Activated T-helper 1 cell treated with Interleukin-2 at 50 U/mL for 16 hours (primary cell): ENCODE data around the gene ZNF423.

Source experiments
- DNase-seq: peaks from one replicate; pipeline ENCODE4 v3.0.0-alpha.2; 2020; ENCODE audit warnings: low read depth

The ZNF423 gene

DNA sequence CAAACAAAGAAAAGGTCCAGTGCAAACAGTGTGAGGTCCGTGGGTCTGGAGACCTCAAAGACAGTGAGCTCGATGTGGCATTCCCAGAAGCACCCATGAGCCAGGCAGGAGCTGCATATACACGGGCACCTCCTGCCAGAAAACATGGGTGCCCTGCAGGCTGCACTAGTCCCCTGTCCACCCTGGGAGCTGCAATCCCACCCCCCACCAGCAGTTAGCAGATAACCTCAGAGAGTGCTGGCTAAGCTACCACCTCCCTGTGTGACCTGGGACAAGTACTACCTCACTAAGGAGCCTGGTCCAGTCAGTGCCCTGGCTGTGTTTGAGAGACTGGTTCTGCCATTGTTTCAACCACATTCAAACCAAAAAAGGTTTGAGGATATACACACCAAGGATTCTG is 135.7 kb downstream of the ZNF423 start:
- DNase-seq, result no peak

DNA sequence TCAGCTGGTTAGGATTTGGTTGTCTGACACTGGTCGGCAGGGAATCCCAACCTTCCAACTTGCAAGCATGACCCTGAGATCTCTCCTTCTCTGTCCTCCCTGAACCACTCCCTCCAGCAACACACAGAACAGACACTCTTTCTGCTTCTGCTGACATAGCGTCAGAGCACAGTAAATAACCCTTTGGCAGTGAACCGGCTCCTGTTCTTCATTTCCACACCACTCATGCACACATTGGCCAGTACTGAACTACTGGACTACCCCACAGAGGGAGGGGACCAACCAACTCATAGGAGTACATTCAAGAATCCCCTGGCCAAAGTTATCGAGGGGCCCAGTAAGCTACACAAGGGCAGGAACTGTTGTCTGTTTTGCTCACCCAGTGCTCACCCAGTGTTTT is 138.2 kb downstream of the ZNF423 start:
- no peak for DNase-seq

DNA sequence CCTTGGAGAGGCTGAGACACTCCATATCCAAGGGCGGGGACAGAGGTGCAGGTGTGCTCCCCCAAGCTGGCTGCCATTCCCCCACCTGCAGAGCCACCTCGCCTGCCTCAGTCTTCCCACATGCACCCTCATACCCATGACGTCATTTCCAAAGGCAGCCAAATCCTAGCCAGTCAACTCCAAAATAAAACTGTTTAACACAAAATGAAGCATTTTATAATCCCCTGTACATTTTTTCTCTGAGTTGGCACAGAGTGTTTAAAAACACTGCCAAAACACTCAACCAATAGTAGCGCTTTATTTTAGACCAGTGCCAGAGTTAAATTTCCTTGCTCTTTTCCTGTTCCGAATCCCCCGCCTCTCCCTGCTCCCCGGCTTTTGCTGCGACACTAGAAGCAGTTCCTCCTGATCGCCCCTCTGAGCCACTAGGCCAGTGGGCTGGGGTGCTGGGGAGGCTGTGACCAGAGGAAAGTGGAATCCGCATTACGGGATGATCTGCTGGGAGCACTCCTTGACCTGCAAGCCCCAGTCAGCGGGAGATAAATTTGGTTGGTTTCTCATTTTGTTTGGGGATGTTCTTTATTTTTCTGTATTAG is 139.5 kb downstream of the ZNF423 start:
- no peak for DNase-seq

DNA sequence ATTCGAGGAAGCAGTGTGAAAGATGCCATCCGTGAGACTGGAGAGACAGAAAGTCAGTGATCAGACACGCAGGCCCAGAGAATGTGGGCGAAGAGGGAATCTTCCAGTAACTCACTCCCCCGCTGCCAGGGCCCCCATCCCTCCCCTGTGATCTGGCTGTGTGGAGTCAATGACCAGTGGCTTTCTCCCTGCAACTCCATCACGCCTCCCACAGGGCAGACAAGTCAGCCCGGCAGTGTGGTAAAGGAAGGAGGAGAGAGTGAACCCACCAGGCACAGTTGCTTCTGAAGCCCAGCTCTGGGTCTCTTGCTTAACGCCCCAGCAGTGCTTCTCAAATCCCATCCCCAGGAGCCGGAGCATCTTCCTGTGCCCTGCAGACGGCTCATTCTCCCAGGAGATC is 142.1 kb downstream of the ZNF423 start:
- no peak for DNase-seq

DNA sequence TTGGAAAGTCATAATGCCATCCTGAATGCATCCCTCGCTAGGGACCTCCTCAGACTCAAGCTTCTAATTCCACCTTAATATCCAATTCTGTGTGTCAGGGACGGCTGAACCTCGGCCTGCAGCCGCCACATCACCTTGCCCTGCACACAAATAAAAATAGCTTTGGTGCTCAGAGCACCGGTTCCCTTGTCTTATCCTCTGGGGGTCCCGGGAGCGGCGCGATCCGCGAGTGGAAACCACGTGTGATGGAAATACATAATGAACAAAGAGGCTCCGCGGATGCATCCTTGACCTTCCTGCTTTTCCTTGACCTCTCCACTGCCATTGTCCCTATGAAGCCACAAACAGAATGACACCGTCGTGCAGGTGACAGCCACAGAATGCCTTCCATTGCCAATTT is 143.4 kb downstream of the ZNF423 start:
- no peak for DNase-seq

DNA sequence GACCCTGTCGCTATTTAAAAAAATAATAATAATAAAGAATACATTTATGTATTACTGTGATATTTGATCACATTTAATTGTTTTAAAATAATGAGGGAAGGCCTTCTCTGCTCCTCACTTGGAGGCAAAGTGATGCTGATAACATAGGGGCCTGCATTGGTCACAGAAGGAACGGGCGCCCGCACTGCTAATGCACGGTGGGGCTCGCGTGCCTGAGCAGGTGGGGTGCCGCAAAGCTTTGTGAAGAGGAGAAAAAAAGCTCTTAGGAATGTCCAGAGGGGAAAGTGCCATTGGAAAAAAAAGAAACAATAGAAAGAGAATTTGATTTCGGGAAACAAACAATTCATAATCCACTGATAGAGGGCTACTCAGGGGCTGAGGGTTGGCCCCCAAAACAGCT is 143.8 kb downstream of the ZNF423 start:
- no peak for DNase-seq

DNA sequence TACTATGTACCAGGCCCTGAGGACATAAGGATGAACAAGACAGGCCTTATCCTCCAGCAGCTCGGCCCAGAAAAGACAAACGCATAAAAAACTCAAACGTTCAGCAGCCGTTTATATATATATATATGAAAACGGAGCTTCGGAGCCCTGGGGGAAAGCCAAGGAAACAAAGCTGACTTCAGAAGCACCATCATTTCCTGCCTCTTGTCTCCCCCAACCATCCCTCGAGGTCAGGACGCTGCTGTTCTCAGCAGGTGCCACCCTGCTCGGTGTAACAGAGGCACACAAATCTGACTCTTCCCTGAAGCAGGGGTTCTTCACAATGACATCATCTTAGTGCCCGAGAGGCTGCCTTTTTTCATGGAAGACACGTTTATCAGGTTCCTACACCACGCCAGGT is 146.9 kb downstream of the ZNF423 start:
- DNase-seq, result no peak

DNA sequence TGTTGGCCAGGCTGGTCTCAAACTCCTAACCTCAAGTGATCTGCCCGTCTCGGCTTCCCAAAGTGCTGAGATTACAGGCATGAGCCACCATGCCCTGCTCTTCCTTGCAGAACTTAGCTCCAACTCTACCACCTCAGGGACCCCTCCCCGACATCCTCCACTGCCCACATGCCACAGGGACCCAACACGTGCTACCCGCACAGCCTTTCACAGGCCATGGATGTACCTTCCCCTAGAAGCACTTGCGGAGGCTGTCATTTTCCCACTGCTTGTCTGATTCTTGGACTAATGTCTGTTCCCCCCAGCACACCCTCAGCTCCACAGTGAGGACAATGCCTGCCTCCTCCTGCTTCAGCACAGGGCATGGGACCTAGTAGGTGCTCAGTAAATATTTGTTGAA is 147.4 kb downstream of the ZNF423 start:
- no peak for DNase-seq

DNA sequence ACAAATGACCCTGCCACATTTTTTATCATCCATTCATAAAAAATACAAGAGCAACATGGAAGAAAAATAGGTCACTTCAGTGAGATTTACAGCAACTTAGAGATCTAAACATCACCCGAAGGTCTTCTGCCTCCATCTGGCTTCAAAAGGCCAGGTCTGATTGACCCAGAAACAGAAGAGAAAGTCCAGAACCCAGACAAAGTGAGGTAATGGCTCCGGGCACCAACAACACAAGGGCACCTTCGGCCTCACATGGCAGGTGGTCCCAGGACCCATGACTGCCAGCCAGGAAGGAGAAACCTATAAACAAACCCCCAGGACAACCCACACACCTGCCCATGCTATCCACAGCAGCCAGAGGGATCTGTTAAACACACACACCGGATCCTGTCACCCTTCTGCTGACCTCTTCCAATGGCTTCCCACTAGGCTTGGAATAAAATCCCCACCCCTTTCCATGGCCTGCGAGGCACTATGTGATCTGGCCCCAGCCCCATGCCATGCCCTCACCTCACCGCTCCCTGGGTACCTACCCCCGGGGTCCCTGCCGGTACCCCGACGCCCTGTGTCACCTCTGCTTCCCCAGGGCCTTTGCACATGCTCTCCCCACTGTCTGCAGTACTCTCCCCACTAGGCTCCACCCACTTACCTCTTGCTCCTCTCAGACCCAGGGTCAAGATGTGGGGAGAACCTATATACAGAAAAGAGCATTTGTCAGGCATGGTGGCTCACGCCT is 149.1 kb downstream of the ZNF423 start:
- no peak for DNase-seq

DNA sequence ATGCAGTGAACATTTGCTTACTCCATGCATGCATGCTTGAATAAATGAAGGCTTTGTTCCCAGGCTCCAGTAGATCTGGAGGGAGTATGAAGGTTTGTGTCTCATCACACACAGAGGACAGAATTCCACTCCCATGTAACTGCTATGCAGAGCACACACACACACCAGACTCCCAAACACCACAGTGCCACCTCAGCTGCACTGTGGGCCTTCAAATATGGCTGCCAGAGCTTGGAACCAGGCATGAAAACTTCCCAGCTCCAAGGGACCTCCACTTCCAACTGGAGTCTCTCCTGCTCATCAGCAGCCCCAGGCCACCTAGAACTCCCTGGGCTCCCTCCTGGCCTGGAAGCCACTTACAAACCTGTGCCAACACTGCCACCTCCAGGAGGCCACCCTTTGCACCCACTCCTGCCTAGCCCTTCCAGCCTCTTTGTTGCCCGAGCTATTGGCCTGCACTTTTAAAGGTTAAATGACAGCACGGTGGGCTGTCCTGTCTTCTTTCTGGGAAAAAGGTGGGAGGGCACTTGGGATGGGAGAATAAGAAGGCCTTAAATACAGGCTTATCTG is 151.2 kb downstream of the ZNF423 start:
- no peak for DNase-seq

DNA sequence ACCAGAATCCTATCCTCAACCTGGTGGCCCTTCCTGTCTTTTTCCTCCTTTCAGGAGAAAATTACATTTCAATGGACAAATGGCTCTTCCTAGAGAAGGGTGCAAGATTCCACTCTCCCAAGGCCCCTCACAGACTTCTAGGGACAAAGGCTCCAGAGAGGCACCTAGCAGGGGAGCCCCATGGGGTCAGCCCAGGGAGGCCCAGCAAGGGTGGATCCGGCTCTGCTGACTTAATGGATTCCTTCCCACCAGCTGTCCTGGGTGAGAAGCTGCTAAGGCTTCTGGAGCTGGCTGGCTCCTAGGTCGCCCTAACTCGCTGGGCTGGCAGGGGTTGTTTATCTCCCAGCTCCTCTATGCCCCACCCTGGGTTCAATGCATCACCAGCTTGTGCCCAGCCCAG is 152.4 kb downstream of the ZNF423 start:
- no peak for DNase-seq

DNA sequence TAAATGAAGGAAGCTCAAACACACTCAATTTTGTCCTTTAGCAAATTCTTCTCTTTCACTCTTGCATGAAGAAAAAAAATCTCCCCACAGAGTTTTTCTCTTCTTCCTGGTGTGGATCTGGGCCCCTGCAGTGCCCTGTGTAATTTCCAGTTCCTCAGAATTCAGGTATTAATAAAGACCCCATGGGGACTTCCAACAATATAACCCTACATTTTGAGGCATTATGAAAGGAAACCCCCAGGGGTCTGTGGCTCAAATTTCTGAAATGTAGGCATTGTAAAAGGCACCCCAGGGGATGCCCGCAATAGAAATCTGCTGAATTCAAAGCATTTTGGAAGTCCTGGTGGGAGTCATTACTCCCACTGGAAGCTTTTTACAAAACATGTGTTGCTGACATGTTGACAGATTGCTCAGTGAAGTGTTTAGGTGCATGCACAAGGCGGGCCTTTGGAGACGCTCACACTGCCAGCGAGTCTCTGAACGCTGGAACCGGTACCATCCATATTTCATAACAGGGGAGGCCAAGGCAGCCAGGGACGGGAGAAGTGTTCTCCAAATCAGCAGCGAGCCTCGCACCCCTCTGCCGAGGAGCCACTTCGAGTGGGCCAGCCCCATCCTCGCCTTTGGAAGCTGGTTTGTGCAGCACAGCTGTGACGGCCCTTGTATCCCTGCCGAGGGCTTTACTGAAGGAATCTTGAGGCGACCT is 154.0 kb downstream of the ZNF423 start:
- DNase-seq, result no peak

DNA sequence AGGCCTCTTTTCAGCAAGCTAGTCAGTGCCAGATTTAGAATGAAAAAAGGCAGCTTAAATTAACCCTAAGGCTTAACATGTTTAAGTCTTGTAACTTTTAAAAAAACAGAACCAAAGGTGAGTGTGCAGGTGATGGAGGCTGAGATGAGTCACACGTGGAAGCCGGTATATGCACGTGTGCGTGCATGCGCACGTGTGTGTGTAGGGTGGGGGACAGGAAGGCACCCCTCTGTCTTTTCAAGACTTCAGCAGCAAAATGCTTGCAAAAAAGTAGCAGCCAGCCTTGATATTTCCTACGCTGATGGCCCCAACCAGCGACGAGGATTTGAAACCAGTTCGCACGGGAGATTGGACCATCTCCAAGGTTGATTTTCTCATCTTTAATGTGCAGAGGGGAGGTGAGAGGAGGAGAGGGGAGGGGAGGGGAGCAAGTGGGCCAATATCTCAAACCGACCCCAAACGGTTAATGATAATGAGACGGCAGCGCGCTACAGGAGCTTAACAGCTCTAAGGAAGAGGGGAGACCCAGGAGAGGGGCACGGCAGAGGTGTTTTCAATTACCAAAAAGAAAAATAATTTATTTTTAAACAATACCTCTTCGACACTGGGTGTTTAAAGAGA is 154.7 kb downstream of the ZNF423 start:
- no peak for DNase-seq

DNA sequence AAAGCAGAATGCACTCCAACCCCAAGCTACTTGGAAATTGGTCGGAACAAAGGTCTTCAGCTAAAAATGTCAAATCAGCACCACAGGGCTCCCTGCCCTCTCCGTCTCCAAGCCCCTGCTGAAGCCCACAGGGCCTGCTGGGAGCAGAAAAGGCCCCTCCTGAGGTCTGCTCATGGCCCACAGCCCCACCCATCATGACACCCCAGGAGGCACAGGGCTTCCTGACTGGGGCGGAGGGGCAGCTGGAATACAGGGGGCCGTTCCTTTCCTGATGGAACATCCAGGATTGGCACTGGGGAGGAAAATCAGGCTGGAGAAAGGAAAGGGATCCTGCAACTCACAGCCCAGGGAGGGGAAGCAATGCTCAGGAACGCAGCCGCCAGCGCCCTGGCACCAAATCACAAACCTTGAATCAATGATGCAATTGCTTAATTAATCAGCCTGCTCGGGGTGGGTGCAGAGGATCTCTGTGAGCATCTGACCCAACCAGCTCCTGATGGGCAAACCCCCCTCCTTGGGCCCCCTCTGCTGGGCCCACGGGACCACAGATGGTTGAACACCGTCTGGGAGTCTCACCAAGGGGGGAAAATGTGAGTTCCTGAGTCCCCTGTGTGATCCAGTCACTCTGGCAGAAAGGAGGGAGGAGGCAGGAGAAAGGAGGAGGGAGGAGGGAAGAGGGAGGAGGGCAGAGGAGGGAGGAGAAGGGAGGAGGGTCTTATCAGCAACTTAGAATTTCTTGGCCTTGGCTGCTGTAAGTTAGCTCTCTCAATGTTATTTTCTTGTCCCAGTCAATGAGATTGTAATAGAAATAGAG is 155.5 kb downstream of the ZNF423 start:
- no peak for DNase-seq

DNA sequence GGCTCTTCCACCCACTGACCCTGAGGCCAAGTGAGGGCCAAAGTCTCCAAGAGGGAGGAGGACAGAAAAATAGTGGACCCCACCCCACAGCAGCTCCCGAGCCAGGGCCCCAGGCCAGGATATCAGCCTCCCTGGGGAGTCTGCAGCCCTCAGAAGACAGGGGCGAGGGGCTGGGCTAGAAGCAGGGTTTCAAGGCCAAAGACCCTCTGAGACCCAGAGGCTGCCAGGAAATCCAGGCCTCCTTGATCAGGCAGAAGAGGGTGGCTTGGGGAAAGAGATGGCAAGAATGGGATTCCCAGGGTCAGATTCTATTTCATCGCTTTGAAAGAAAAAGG is 156.1 kb downstream of the ZNF423 start:
- no peak for DNase-seq

DNA sequence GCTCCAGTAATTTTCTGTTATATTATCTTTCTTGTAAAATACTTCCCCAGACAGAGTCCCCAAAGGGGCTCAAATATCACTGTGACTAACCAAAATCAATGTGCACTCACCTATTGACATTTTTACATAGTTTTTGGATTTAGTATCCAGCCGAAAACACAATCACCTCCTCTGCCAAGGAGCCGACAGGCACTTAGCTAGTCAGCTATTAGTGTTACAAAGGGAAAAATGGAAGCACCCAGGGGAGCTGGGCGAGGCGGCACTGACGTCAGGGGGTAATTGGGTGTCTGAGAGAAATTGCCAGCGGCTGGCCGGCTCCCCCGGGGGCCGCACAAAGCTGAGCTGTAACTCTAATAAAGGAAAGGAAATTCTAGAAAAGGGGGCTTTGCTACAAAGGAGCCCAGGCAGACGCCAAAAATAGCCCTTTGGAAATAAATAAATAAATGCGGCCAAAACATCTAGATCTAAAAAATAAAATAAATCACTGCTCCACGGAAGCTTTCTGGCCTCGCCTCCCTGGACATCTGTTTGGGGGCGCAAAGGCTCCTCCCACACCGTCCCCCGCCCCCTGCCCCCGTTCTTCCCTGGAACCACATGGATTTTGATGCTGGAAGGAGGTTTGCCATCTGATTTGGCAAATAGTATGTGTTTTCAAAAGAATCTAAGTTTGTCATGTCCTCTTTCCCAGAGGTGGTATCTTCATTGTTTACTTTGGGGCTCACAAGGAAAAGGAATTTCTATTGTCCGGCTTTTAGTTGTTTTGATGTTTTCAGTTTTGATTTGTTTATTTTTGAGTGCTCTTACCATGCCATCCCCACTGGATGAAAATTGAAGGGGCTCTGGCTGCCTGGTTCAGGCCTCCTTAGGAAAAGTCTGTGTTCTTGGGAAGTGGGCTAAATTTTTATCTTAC is 156.7 kb downstream of the ZNF423 start:
- no peak for DNase-seq

DNA sequence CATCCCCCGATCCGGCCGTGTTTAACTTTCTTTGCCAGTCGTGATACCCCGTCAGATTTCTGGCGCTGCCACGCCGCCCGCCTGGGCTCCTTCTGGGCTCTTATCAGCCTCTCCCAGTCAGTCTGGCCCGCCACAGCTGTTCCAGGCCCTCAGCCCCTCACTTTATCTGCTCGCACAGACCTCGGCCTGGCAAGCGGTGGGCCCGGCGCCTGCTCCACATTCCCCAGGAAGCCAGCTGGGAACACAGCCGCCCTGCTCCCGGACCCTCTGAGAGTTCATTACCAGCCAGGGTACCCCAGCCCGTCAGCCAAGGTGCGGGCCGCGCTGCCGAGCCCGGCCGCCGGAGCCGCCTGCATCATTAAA is 157.5 kb downstream of the ZNF423 start:
- no peak for DNase-seq

DNA sequence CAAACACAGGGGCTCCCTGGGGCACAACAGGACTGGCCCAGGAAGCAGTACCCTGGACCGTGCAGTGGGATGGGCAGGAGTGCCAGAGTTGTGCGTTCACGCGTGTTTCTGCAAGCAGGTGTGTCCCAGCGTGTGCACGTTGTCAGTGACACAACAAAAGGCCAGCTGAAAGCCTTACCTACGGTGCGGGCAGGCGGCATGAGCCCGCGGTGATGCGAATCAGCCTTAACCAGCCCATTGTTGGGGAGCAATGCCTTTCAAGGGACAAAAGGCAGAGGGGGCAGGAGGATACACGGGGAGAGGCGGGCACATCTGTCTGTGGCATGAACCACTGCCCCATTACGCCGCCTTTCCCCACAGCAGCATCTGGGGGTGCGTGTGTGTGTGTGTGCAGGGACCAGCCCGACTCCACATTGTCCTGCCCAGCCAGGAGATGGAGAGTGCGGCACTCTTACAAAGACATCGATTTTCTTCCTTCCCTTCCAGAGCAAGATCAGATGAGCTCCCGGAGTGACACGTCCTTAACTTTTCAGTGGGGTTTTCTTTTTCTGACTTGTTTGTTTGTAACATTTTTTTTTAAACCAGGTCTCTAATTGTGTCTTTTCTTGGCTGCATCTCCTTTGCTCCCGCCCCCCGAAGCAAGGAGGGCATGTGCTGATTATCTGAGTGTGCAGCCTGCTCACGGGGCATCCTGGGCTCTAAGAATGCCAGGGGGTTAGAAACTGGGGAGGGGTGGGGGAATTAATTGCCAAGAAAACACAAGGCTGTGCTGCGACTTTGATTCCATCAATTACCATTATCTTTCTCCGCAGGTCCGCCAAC is 158.1 kb downstream of the ZNF423 start:
- DNase-seq, result no peak

DNA sequence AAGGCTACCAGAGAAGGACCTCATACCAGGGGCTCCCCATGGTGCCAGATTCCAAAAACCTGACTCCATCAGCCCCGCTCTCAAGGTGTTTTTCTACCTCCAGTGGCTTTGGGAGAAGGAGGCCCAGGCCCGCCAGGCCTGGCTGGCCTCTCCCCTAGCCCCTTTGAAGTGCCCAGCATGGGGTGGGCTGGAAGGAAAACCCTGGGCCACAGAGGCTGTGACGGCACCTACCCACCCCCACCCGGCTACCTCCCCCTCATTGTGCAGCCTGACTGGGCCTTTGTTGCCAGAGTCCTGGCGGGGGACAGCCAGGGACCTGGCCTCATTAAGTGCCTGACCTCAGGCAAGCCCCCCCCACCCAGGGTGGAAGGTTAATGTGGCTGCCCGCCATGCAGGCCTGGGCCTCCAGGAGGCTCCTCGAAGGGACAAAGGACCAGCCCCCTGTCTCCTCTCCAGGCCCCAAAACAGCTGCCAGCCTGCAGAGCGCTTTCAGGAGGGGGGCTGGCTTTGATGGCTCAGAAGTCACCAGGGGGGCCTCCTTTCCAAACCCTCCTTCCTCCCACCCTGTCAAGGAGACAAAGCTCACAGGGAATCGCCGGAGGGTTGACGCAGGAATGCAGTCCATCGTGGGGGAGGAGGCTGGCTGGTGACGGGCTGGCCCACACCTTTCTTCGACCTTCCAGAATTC is 159.4 kb downstream of the ZNF423 start:
- no peak for DNase-seq
